ENCODE data around the gene MINDY4. TPM values are rescaled to one million over a fixed set of nuclear protein-coding genes. Genes with fewer than 3 reads are reported as not detected.

The MINDY4 gene
- total RNA-seq, 1 donor from 2014 or later: 0.96 TPM

DNA sequence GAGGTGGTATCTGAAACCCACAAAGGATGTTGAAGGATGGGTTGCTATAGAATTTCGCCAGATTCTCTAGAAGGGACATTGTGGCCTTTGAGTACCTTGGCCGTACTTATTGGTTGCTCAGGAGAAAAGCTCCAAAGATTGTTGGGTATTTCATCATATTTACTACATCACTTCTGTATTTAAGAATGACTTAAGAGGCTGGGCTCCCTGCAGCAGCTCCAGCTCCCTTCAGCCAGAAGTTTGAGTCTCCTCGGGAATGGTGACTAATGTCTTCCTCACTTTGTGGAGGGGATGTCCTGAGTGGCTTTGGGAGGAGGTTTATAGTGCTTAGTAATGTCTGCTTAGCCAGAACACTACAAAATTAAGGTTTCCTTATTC, 18.1 kb downstream of the MINDY4 start:
- no peak for DNase-seq (ENCODE audit: low spot score)
- H3K36me3 Mint-ChIP-seq (ENCODE audit: low read depth): no peaks in the 10 kb centered on the region
- no peak overlapping the region for H3K27ac Mint-ChIP-seq
- H3K27me3 Mint-ChIP-seq (ENCODE audit: insufficient read depth): no peaks in the 10 kb centered on the region
- H3K4me1 Mint-ChIP-seq (ENCODE audit: low read depth): no peaks in the 10 kb centered on the region
- H3K4me3 Mint-ChIP-seq: no peak overlapping the region
- no peaks in the 10 kb centered on the region for H3K9me3 Mint-ChIP-seq
- intact Hi-C loops (cut with micrococcal nuclease): no loop called here

DNA sequence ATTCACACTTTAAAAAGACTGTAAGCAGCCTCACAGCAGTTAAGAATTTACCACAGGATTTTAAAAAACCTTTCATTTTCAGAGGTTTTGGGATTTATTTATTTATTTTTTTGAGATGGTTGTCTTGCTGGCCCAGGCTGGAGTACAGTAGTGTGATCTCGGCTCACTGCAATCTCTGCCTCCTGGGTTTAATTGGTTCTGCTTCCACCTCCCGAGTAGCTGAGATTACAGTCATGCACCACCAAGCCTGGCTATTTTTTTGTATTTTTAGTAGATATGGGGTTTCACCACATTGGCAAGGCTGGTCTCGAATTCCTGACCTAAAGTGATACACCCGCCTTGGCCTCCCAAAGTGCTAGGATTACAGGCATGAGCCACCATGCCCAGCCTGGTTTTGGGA, 19.1 kb downstream of the MINDY4 start:
- no peak for DNase-seq (ENCODE audit: low spot score)
- Mint-ChIP-seq H3K4me3 (no peak overlapping the region), H3K27ac (no peak overlapping the region), H3K9me3 (no peaks in the 10 kb centered on the region), H3K4me1 (ENCODE audit: low read depth) (no peaks in the 10 kb centered on the region), H3K36me3 (ENCODE audit: low read depth) (no peaks in the 10 kb centered on the region), H3K27me3 (ENCODE audit: insufficient read depth) (no peaks in the 10 kb centered on the region)
- intact Hi-C loops (cut with micrococcal nuclease): no loop called here

DNA sequence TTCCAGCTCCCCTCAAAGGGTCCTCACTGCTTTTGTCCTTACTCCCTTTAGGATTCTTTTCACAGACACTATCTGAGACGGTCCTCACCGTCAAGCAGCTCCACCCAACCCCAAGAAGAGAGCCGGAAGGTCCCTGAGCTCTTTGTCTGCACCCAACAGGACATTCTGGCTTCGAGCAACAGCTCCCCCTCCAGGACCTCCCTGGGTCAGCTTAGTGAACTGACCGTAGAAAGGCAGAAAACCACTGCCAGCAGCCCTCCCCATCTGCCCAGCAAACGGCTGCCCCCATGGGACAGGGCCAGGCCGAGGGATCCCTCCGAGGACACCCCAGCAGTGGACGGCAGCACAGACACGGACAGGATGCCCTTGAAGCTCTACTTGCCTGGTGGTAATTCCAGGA, 19.9 kb downstream of the MINDY4 start:
- Mint-ChIP-seq H3K9me3 (no peaks in the 10 kb centered on the region), H3K4me1 (ENCODE audit: low read depth) (peaks cover 6% of the 10 kb centered on the region), H3K27ac (no peak overlapping the region), H3K36me3 (ENCODE audit: low read depth) (no peaks in the 10 kb centered on the region), H3K27me3 (ENCODE audit: insufficient read depth) (no peaks in the 10 kb centered on the region), H3K4me3 (no peak overlapping the region)
- DNase-seq (ENCODE audit: low spot score): no peak
- intact Hi-C loops (cut with micrococcal nuclease): no loop called here

DNA sequence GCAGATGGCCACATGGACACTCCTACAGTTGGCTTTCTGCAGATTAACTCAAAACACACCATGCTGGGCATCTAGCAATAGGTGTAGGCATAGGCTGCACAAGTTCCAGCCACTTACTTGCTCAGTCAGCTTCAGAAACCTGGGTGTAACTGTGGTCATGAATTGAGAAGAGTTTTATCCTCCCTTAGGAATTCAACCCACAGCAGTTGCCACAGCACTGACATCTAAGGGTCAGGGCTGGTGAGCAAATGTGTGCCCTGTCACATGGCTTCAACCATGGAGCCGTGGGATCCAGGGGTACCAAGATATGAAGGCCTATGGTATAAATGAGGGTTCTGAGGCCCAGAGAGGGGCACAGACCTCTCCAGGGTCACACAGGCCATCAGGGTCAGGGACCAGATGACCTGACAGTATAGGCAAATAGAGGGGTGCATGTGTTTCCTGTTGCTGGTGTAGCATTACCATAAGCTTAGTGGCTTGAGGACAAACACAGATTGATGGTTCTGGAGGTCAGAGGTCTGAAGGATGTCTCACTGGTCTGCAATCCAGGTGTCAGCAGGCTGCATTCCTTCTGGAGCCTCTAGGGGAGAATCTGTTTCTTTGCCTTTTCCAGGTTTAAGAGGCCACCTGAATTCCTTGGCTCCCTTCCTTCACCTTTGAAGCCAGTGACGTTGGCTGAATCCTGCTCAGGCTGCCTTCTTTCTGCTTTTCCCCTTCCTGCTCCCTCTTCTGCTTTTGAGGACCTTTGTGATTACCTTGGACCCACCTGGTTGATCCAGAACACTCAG, 24.1 kb downstream of the MINDY4 start:
- Mint-ChIP-seq H3K36me3 (ENCODE audit: low read depth) (no peaks in the 10 kb centered on the region), H3K27me3 (ENCODE audit: insufficient read depth) (no peaks in the 10 kb centered on the region), H3K27ac (no peak overlapping the region), H3K4me3 (no peak overlapping the region), H3K4me1 (ENCODE audit: low read depth) (peaks cover 22% of the 10 kb centered on the region), H3K9me3 (no peaks in the 10 kb centered on the region)
- intact Hi-C loops (cut with micrococcal nuclease): no loop called here
- no peak for DNase-seq (ENCODE audit: low spot score)

DNA sequence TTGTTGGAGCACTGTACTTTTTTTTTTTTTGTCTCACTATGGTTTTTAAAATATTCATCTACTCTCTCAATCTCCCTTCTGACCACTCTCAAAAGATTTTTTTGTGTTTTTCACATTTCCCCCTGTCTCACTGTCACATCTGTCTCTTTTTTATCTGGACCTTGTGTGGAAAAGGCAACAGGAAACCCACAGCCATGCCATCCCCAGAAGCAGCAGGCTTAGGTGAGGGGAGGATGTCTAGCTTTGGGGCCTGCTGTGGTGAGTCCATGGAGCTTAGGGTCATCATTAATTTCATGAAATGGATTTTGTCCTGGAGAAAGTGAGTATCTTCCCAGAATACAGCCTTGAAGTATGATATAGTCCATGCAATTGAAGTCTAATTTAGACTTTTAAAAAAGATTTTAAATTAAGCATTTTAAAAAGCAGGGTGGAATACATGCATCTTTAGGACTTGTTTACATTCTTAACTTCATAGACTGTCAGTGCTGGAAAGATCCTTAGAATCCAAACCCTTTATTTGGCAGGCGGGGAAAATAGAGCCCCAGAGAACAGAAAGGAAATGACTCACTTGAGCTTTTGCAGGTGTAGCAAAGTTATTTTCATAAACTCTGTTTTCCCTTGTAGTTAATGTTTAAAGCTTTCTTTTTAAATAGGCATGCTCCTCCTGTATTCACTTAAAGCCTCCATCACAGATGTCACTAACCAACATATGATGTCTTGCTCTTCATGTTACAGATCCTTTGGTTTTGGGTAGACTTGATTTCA, 25.1 kb downstream of the MINDY4 start:
- no peak for DNase-seq (ENCODE audit: low spot score)
- peak overlapping the region; percentile 30 for H3K27ac Mint-ChIP-seq
- no peaks in the 10 kb centered on the region for H3K36me3 Mint-ChIP-seq (ENCODE audit: low read depth)
- no peaks in the 10 kb centered on the region for H3K9me3 Mint-ChIP-seq
- H3K4me3 Mint-ChIP-seq: no peak overlapping the region
- H3K4me1 Mint-ChIP-seq (ENCODE audit: low read depth): peaks cover 22% of the 10 kb centered on the region
- intact Hi-C loops (cut with micrococcal nuclease): no loop called here
- H3K27me3 Mint-ChIP-seq (ENCODE audit: insufficient read depth): no peaks in the 10 kb centered on the region

DNA sequence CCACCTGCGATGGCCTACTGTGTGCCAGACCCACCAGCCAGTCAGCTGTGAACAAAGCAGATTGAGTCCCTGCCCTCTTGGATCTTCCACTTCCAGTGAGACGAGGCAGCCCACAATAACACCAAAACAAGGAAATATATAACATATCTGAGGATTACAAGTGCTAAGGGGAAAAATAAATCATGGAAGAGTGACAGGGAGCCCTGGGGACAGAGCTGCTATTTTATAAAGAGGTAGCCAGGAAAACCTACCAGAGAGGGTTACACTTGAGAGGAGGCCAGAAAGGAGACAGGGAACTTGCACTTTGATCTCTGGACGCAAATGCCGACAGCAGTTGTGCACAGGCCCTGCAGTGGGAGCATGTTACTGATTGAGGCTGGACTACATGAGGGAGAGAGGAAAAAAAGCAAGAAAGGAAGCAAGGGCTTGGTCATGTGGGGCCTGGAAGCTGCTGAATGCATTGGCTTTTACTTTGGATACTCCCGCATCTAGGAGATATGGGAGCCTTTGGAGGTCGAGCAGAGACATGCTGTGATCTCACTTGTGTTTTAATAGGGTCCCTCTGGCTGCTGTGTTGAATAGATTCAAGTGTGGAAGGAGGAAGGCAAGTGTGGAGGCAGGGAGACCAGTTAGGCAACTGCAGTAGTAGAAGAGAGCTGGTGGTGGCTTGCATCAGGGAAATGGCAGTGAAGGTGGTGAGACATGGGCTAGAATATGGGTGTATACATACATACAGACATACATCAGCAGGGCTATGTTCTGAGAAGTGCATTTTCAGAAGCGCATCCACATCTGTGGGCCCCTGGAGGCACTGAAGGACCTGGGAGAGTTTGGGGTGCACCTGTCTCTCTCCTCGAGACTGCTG, 26.2 kb downstream of the MINDY4 start:
- no peak for DNase-seq (ENCODE audit: low spot score)
- H3K4me1 Mint-ChIP-seq (ENCODE audit: low read depth): peaks cover 22% of the 10 kb centered on the region
- no peaks in the 10 kb centered on the region for H3K9me3 Mint-ChIP-seq
- intact Hi-C loops (cut with micrococcal nuclease): no loop called here
- no peaks in the 10 kb centered on the region for H3K27me3 Mint-ChIP-seq (ENCODE audit: insufficient read depth)
- no peak overlapping the region for H3K27ac Mint-ChIP-seq
- H3K36me3 Mint-ChIP-seq (ENCODE audit: low read depth): no peaks in the 10 kb centered on the region
- H3K4me3 Mint-ChIP-seq: no peak overlapping the region

DNA sequence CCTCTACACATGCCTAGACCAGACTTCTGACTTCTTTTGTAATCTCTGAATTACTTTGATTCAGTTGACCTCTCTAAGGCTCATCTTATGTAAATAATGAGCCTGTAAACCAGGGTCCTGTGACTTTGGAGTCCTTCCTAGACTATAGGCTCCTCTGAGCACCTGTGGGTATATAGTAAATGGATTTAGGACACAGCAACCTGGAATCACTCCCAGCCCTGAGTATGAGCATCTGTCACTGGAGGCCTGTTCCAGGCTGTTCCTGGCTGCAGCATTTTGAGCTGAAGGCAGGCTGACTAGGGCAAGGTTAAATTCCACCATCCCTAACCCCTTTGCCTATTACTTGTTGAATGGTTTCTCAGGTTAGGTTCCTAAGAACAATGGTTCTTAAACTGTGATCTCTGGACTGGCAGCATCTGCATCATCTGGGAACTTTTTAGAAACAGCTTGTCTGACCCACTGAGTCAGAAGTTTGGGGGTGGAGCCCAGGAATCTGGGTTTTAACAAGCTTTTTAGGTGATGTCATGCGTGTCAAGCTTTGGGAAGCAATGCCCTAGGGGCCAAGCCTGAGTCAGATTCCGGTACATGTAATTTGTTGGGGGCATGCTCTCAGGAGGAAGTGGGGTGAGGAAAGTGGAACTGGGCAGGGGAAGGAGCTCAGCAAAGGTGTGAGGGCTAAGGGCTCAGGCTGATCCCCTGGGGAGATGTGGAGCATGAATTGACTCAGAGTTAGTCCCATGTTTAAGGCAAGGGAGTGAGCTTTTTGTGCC, 28.2 kb downstream of the MINDY4 start:
- intact Hi-C loops (cut with micrococcal nuclease): no loop called here
- Mint-ChIP-seq H3K9me3 (no peaks in the 10 kb centered on the region), H3K4me1 (ENCODE audit: low read depth) (peaks cover 22% of the 10 kb centered on the region), H3K27ac (no peak overlapping the region), H3K4me3 (no peak overlapping the region), H3K27me3 (ENCODE audit: insufficient read depth) (no peaks in the 10 kb centered on the region), H3K36me3 (ENCODE audit: low read depth) (no peaks in the 10 kb centered on the region)
- no peak for DNase-seq (ENCODE audit: low spot score)

DNA sequence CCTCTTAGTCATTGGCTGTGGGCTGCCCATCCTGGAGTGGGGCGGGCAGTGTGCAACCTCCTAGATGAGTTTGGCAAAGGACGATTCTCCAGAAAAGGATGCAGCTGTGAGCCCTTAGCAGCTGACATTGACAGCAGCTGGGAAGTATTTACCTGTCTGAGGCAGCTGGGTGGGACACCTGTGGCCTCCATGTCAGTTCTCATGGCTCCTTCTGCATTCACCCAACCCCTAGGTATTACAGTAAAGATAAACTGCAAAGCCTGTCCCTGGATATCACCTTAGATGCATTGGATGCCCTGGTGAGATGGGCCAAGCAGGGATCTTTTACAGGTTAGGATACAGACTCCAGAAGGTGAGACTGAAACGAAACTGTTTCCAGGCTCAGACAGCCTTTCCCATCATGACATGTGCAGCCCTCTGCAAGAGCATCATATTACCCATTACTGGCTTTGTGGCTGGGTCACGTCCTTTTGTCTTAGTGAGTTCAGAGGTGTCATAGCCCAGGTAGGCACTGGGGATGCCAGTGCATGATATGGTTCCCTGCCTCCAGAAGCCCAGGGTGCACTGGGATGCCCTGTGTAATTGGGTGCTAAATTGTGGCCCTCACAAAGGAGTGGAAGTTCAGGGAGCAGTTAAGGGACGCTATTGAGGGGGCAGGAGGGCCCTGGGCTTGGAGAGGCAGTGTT, 28.9 kb downstream of the MINDY4 start:
- no peak for DNase-seq (ENCODE audit: low spot score)
- intact Hi-C loops (cut with micrococcal nuclease): loop anchor here (1.0 to 10.0 kb wide), 5 partner anchors 115 to 322 kb away; partner anchors contain the start of gene AQP1
- H3K27ac Mint-ChIP-seq: no peak overlapping the region
- H3K27me3 Mint-ChIP-seq (ENCODE audit: insufficient read depth): peaks cover 1% of the 10 kb centered on the region
- no peaks in the 10 kb centered on the region for H3K9me3 Mint-ChIP-seq
- H3K4me3 Mint-ChIP-seq: no peak overlapping the region
- peaks cover 22% of the 10 kb centered on the region for H3K4me1 Mint-ChIP-seq (ENCODE audit: low read depth)
- no peaks in the 10 kb centered on the region for H3K36me3 Mint-ChIP-seq (ENCODE audit: low read depth)

DNA sequence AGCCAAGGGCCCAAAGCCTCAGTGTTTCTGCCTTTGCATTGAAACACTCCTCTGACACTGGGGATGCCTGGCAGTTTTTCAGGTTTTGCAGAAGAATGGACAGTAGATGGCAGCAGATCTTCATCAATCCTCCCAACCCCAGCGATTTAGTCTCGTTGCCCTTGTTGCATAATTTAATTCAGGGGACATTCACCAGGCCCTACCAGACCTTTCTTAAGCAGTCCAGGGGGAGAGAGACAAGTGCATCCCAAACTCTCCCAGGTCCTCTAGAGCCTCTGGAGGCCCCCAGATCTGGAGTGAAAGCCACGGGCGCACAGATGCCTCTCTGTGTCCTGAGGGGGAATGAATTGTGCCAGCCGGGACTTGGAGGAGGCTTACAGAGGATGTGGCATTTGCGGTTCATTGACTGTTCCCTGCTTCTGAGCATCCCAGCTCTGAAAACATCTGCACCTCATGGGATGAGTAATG, 29.6 kb downstream of the MINDY4 start:
- Mint-ChIP-seq H3K4me1 (ENCODE audit: low read depth) (peaks cover 20% of the 10 kb centered on the region), H3K27ac (no peak overlapping the region), H3K27me3 (ENCODE audit: insufficient read depth) (peaks cover 1% of the 10 kb centered on the region), H3K9me3 (no peaks in the 10 kb centered on the region), H3K36me3 (ENCODE audit: low read depth) (no peaks in the 10 kb centered on the region), H3K4me3 (no peak overlapping the region)
- intact Hi-C loops (cut with micrococcal nuclease): loop anchor here (1.0 to 10.0 kb wide), 5 partner anchors 114 to 321 kb away; partner anchors contain the start of gene AQP1
- peak; percentile 14 for DNase-seq (ENCODE audit: low spot score)

DNA sequence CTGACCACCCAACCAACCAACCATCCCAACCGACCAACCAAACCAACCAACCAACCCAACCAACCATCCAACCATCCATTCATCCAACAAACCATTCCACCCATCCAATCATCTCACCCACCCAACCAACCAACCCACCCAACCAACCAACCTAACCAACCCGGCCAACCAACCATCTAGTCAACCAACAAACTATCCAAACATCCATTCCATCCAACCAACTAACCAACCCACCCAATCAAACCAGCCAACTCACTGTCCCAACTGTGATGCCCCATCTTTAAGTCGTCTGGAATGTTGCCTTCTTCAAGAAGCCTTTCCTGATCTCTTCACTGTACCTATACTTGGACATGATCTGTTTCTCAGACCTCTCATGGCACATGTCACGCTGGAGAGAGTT, 31.6 kb downstream of the MINDY4 start:
- no peak for DNase-seq (ENCODE audit: low spot score)
- no peak overlapping the region for H3K4me3 Mint-ChIP-seq
- H3K9me3 Mint-ChIP-seq: no peaks in the 10 kb centered on the region
- H3K27me3 Mint-ChIP-seq (ENCODE audit: insufficient read depth): peaks cover 1% of the 10 kb centered on the region
- no peak overlapping the region for H3K27ac Mint-ChIP-seq
- no peaks in the 10 kb centered on the region for H3K36me3 Mint-ChIP-seq (ENCODE audit: low read depth)
- no peaks in the 10 kb centered on the region for H3K4me1 Mint-ChIP-seq (ENCODE audit: low read depth)
- intact Hi-C loops (cut with micrococcal nuclease): loop anchor here (10.0 kb wide), 1 partner anchor 112 kb away; the partner anchor contains the start of gene AQP1

DNA sequence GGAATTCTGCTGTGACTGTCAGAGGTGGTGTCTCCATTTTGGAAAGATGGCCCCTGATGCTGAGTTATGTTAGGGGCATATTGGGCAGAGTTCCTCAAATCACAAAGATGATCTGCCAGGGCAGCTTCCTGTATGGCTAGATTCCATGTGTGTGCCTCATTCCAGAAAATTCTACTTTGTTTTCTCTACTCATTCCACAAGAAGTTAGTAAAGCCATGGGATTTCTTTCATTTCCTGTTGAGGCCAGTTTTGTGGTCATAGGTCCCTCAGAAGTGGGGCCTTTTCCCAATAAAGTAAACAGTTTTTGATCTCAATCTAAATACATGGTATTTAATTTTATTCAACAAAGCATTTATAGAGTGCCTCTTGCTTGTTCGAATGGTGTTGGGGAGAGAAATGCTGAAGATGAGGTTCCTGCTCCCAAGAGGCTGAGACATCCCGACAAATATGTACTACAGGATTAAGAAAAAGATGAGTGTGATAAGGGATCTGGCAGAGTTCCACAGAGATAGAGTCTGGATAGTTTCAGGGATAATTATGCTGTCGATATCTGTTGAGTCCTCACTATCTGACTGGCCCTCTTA, 33.0 kb downstream of the MINDY4 start:
- no peaks in the 10 kb centered on the region for H3K36me3 Mint-ChIP-seq (ENCODE audit: low read depth)
- no peaks in the 10 kb centered on the region for H3K9me3 Mint-ChIP-seq
- no peak for DNase-seq (ENCODE audit: low spot score)
- H3K4me1 Mint-ChIP-seq (ENCODE audit: low read depth): no peaks in the 10 kb centered on the region
- H3K27ac Mint-ChIP-seq: no peak overlapping the region
- H3K27me3 Mint-ChIP-seq (ENCODE audit: insufficient read depth): peaks cover 1% of the 10 kb centered on the region
- no peak overlapping the region for H3K4me3 Mint-ChIP-seq
- intact Hi-C loops (cut with micrococcal nuclease): loop anchor here (10.0 kb wide), 1 partner anchor 111 kb away; the partner anchor contains the start of gene AQP1

Data from activated T-helper 1 cell treated with anti-CD3 and anti-CD28 coated beads, Interleukin-12 subunit alpha, Interleukin-12 subunit beta, Interleukin-2, Interleukin-4 antibody, amounts not matched to agents 30 ng/mL and 10 ng/mL and 1 ng/mL, durations not matched to agents 14 hours and 24 hours and 36 hours (primary cell).